GM23338 (cell line): ENCODE results near the gene APRT. TPM values are rescaled to one million over a fixed set of nuclear protein-coding genes. Genes with fewer than 3 reads are reported as not detected.
A peak's percentile ranks its signal among the peaks of the same experiment; 100 is the strongest.

Experiments used
- ATAC-seq: fragments of 200-7000 bp; cut with Tn5 transposase; 3 replicates; pipeline ENCODE4 v1.9.1; 2020
- DNase-seq: peaks from one replicate; pipeline ENCODE4 v3.0.0-alpha.2; 2015; ENCODE audit warnings: low spot score
- H2AFZ ChIP-seq: fragments of 200-600 bp; sonication (generic); 2 replicates; pipeline ENCODE4 v1.8.0; 2016; ENCODE audit warnings: antibody characterized with exemption, mild to moderate bottlenecking, moderate library complexity
- H3F3A ChIP-seq: fragments of 200-600 bp; sonication (generic); replicated peaks from 2 replicates; pipeline ENCODE4 v1.8.0; 2017; ENCODE audit warnings: antibody characterized with exemption, mixed run types, low read depth
- H3K27ac ChIP-seq: fragments of 200-600 bp; sonication (generic); 2 replicates; pipeline ENCODE4 v1.6.1; 2016; ENCODE audit warnings: low read depth
- H3K27me3 ChIP-seq: fragments of 200-600 bp; sonication (generic); 2 replicates; pipeline ENCODE4 v1.8.0; 2016; ENCODE audit warnings: mild to moderate bottlenecking, mixed run types, moderate library complexity; ENCODE audit not compliant: insufficient read depth
- H3K36me3 ChIP-seq: fragments of 200-600 bp; sonication (generic); 2 replicates; pipeline ENCODE4 v1.8.0; 2016; ENCODE audit warnings: mild to moderate bottlenecking; ENCODE audit not compliant: insufficient read depth
- H3K4me1 ChIP-seq: fragments of 200-600 bp; sonication (generic); 2 replicates; pipeline ENCODE4 v1.8.0; 2016; ENCODE audit warnings: mild to moderate bottlenecking, moderate library complexity; ENCODE audit not compliant: insufficient read depth
- H3K4me2 ChIP-seq: fragments of 200-600 bp; sonication (generic); 2 replicates; pipeline ENCODE4 v1.7.1; 2017; ENCODE audit warnings: mixed run types
- H3K4me3 ChIP-seq: fragments of 200-600 bp; sonication (generic); 2 replicates; pipeline ENCODE4 v1.6.1; 2016; ENCODE audit warnings: mixed run types
- H3K79me2 ChIP-seq: fragments of 200-600 bp; sonication (generic); replicated peaks from 2 replicates; pipeline ENCODE4 v1.8.0; 2017; ENCODE audit warnings: mild to moderate bottlenecking; ENCODE audit not compliant: insufficient read depth
- H3K9me2 ChIP-seq: fragments of 200-600 bp; sonication (generic); 2 replicates; pipeline ENCODE4 v1.8.0; 2017; ENCODE audit not compliant: insufficient read depth
- H4K20me1 ChIP-seq: fragments of 200-600 bp; sonication (generic); replicated peaks from 2 replicates; pipeline ENCODE4 v1.8.0; 2017; ENCODE audit warnings: mild to moderate bottlenecking; ENCODE audit not compliant: insufficient read depth
- H3K27ac Mint-ChIP-seq: 2 replicates; pipeline ENCODE4 v1.8.0; 2020; ENCODE audit warnings: inconsistent platforms, mild to moderate bottlenecking, moderate library complexity, mixed read lengths
- H3K27me3 Mint-ChIP-seq: 3 replicates; pipeline ENCODE4 v1.8.0; 2022; ENCODE audit warnings: low read depth, mild to moderate bottlenecking, moderate library complexity, mixed read lengths, inconsistent platforms; ENCODE audit not compliant: insufficient read depth, poor library complexity
- H3K36me3 Mint-ChIP-seq: 3 replicates; pipeline ENCODE4 v1.8.0; 2021; ENCODE audit warnings: low read depth, mild to moderate bottlenecking, inconsistent platforms, moderate library complexity, mixed read lengths
- H3K4me1 Mint-ChIP-seq: 3 replicates; pipeline ENCODE4 v1.8.0; 2020; ENCODE audit warnings: mild to moderate bottlenecking, inconsistent platforms, mixed read lengths
- H3K4me3 Mint-ChIP-seq: 3 replicates; pipeline ENCODE4 v1.8.0; 2021; ENCODE audit warnings: moderate library complexity, mild to moderate bottlenecking, inconsistent platforms, mixed read lengths
- H3K9me3 Mint-ChIP-seq: 3 replicates; pipeline ENCODE4 v1.8.0; 2020; ENCODE audit warnings: moderate library complexity, mild to moderate bottlenecking, inconsistent platforms, mixed read lengths
- CREB1 ChIP-seq: fragments of 250-450 bp; sonication (Bioruptor Pico); IDR thresholded peaks from 2 replicates; pipeline ENCODE4 v1.5.0; 2020; ENCODE audit warnings: low read depth, mild to moderate bottlenecking, moderate library complexity
- ETS1 ChIP-seq: IDR thresholded peaks from 2 replicates; pipeline ENCODE4 v1.6.1; 2016; ENCODE audit warnings: antibody characterized with exemption
- EZH2 ChIP-seq: fragments of 200-600 bp; sonication (generic); IDR thresholded peaks from one replicate; pipeline ENCODE4 v1.8.0; 2017; ENCODE audit warnings: antibody characterized with exemption, mild to moderate bottlenecking, low read depth; ENCODE audit not compliant: unreplicated experiment
- EZH2phosphoT487 ChIP-seq: fragments of 200-600 bp; sonication (generic); IDR thresholded peaks from one replicate; pipeline ENCODE4 v1.8.1; 2018; ENCODE audit warnings: antibody characterized with exemption; ENCODE audit not compliant: unreplicated experiment
- NANOG ChIP-seq: IDR thresholded peaks from 2 replicates; pipeline ENCODE4 v1.6.1; 2016; ENCODE audit warnings: antibody characterized with exemption, borderline replicate concordance
- POLR2AphosphoS5 ChIP-seq: IDR thresholded peaks from 2 replicates; pipeline ENCODE4 v1.6.1; 2016; ENCODE audit warnings: antibody characterized with exemption, low read depth
- STAT1 ChIP-seq: IDR thresholded peaks from one replicate; pipeline ENCODE4 v1.6.1; 2016; ENCODE audit warnings: antibody characterized with exemption; ENCODE audit not compliant: unreplicated experiment
- ZNF114 ChIP-seq: fragments of 250-450 bp; sonication (Bioruptor Pico); IDR thresholded peaks from 2 replicates; pipeline ENCODE4 v1.5.0; 2020; ENCODE audit warnings: mild to moderate bottlenecking, moderate library complexity
- polyA plus RNA-seq: library from polyadenylated mRNA; unstranded; fragments of >200 nt; fragmentation: Nextera tagmentation; extraction: Ambion mirVana; gene quantifications from 2 replicates; pipeline ENCODE4 v1.2.1, GENCODE V29; 2016
- total RNA-seq: library from RNA; depleted of rRNA; stranded (reverse); fragments of >200 nt; shearing (Covaris generic); gene quantifications from 2 replicates; pipeline ENCODE4 v1.2.3, GENCODE V29; 2014
- TF ChIP-seq, protein P1 (sequence below), 2 experiments: fragments of 200-600 bp in 1 of 2; sonication (generic) in 1 of 2; conservative IDR thresholded peaks; 2 replicates each; pipeline versions ENCODE4 v1.5.1 to v1.6.1; 2016 to 2017; ENCODE audit warnings: antibody characterized with exemption in 2 of 2, low read depth in 2 of 2, mild to moderate bottlenecking in 2 of 2, moderate library complexity in 1 of 2

APRT gene
- total and polyA plus RNA-seq, 2 experiments from 2014 or later = 250 to 522 TPM

- Histone ChIP-seq H3K4me2 (no peak overlapping the region), H4K20me1 (no peaks in the 10 kb centered on the region), H3K4me1 (peaks cover 10% of the 10 kb centered on the region; the same call in 1 of the 2 replicates), H2AFZ (no peak overlapping the region), H3K27me3 (no peaks in the 10 kb centered on the region), H3K9me2 (no peaks in the 10 kb centered on the region), H3K79me2 (no peaks in the 10 kb centered on the region), H3K36me3 (no peaks in the 10 kb centered on the region), H3F3A (peaks cover 8% of the 10 kb centered on the region; the same call in 1 of the 2 replicates), H3K4me3 (no peak overlapping the region), H3K27ac (no peak overlapping the region)
- H3K36me3 Mint-ChIP-seq = no peaks in the 10 kb centered on the region
- peaks cover 19% of the 10 kb centered on the region for H3K27me3 Mint-ChIP-seq
- no peak; the same call in 2 of the 3 replicates for ATAC-seq
- H3K9me3 Mint-ChIP-seq = no peaks in the 10 kb centered on the region
- TF ChIP-seq EZH2 (no peak), NANOG (no peak), ETS1 (no peak), ZNF114 (CRISPR knock-in tag) (no peak), POLR2AphosphoS5 (no peak), CREB1 (no peak), EZH2phosphoT487 (no peak)
- no peak overlapping the region for H3K27ac Mint-ChIP-seq
- H3K4me3 Mint-ChIP-seq = no peak overlapping the region
- DNase-seq = no peak
- H3K4me1 Mint-ChIP-seq = peaks cover 20% of the 10 kb centered on the region; the same call in 2 of the 3 replicates
Observed at GRCh38 chr16:88792078-88792550, 19.6 kb downstream of the APRT start.

- Histone ChIP-seq H3K79me2 (no peaks in the 10 kb centered on the region), H2AFZ (peak overlapping the region; percentile 80), H3K4me2 (peak overlapping the region; percentile 71), H3K9me2 (no peaks in the 10 kb centered on the region), H3K36me3 (no peaks in the 10 kb centered on the region), H3K4me3 (no peak overlapping the region), H3F3A (peaks cover 10% of the 10 kb centered on the region; the same call in 1 of the 2 replicates), H4K20me1 (no peaks in the 10 kb centered on the region), H3K27ac (0 out of 2 replicates have a peak overlapping the region, but pooled peaks have one; percentile 72), H3K27me3 (peaks cover 3% of the 10 kb centered on the region; the same call in 1 of the 2 replicates), H3K4me1 (peaks cover 10% of the 10 kb centered on the region; the same call in 1 of the 2 replicates)
- Mint-ChIP-seq H3K4me1 (peaks cover 20% of the 10 kb centered on the region; the same call in 2 of the 3 replicates), H3K27me3 (peaks cover 26% of the 10 kb centered on the region), H3K9me3 (no peaks in the 10 kb centered on the region), H3K4me3 (peak overlapping the region; percentile 17; the same call in 1 of the 3 replicates), H3K27ac (no peak overlapping the region), H3K36me3 (no peaks in the 10 kb centered on the region)
- peak; percentile 14 for ATAC-seq
- DNase-seq = peak; percentile 35
- TF ChIP-seq ZNF114 (CRISPR knock-in tag) (no peak), ETS1 (no peak), EZH2 (no peak), STAT1 (no peak), CREB1 (no peak)
- TF ChIP-seq, protein P1, sequence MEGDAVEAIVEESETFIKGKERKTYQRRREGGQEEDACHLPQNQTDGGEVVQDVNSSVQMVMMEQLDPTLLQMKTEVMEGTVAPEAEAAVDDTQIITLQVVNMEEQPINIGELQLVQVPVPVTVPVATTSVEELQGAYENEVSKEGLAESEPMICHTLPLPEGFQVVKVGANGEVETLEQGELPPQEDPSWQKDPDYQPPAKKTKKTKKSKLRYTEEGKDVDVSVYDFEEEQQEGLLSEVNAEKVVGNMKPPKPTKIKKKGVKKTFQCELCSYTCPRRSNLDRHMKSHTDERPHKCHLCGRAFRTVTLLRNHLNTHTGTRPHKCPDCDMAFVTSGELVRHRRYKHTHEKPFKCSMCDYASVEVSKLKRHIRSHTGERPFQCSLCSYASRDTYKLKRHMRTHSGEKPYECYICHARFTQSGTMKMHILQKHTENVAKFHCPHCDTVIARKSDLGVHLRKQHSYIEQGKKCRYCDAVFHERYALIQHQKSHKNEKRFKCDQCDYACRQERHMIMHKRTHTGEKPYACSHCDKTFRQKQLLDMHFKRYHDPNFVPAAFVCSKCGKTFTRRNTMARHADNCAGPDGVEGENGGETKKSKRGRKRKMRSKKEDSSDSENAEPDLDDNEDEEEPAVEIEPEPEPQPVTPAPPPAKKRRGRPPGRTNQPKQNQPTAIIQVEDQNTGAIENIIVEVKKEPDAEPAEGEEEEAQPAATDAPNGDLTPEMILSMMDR (conservative IDR thresholded peaks at IDR 0.05; ENCODE audit: low read depth in 2 of 2) = no peak
Observed at GRCh38 chr16:88790312-88791211, 21.2 kb downstream of the APRT start.
